Stomach (tissue), 4 donors: Measurements from ENCODE around the gene CD74.

Experiments
- EP300 ChIP-seq: sonication (generic); formaldehyde crosslinking; IDR thresholded peaks from one replicate; pipeline ENCODE4 v1.6.1; 2017; ENCODE audit warnings: antibody characterized with exemption
- POLR2A ChIP-seq, 4 donors: fragments of 450-650 bp; IDR thresholded peaks; one replicate each; pipeline ENCODE4 v1.6.1; 2016; ENCODE audit warnings: antibody characterized with exemption in 4 of 4, control low read depth in 2 of 4, mild to moderate bottlenecking in 1 of 4, moderate library complexity in 1 of 4
- POLR2AphosphoS5 ChIP-seq, 3 donors: sonication (generic); formaldehyde crosslinking; IDR thresholded peaks; one replicate each; pipeline ENCODE4 v1.6.1; 2016; ENCODE audit warnings: antibody characterized with exemption in 3 of 3
- TF ChIP-seq, protein P1 (sequence below), 7 experiments: fragments of 450-650 bp in 4 of 7; fragments of 200-600 bp in 3 of 7; sonication (generic) in 3 of 7; IDR thresholded peaks; one replicate each; pipeline ENCODE4 v1.5.1; 2016 to 2019; ENCODE audit warnings: antibody characterized with exemption in 7 of 7, control low read depth in 2 of 7, mild to moderate bottlenecking in 1 of 7

DNA sequence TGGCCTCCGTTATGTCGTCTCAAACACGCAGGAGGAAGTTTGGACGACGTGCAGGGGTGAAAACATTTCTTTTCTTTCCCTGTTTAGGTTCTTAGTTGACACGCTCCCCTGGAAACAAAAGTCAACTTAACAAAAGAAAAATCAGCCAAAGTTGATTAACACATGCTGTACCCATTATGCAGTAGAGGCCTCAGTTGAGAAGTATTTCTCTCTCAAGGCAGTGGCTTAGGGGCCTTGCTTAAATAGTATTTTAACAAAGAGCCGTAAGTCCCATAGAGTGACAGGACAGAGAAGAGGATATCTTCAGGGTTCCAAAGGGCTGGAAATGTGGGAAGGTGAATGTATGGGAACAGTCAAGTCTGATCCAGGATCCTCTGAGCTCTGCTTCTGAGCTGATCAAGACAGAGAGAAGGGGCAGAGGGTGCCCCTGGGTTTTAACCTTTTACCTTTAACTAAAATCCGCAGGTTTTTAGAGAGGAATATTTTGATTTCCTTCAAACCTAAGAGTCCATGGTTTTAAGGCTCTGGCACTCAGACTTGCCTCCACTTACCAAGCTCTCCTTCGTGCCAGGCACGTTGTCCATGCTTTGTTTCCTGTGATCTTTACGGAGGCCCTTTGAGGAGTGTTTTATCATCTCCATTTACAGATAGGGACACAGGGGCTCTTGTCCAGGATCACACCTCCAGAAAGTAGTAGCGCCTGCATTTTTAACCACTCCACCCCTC is 629 bp upstream of the CD74 start:
- no peak for TF ChIP-seq EP300
- TF ChIP-seq POLR2A (IDR thresholded peaks at IDR 0.05), result no peak
- TF ChIP-seq, protein P1, sequence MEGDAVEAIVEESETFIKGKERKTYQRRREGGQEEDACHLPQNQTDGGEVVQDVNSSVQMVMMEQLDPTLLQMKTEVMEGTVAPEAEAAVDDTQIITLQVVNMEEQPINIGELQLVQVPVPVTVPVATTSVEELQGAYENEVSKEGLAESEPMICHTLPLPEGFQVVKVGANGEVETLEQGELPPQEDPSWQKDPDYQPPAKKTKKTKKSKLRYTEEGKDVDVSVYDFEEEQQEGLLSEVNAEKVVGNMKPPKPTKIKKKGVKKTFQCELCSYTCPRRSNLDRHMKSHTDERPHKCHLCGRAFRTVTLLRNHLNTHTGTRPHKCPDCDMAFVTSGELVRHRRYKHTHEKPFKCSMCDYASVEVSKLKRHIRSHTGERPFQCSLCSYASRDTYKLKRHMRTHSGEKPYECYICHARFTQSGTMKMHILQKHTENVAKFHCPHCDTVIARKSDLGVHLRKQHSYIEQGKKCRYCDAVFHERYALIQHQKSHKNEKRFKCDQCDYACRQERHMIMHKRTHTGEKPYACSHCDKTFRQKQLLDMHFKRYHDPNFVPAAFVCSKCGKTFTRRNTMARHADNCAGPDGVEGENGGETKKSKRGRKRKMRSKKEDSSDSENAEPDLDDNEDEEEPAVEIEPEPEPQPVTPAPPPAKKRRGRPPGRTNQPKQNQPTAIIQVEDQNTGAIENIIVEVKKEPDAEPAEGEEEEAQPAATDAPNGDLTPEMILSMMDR (IDR thresholded peaks at IDR 0.05), result no peak
- no peak for TF ChIP-seq POLR2AphosphoS5 (IDR thresholded peaks at IDR 0.05)
